ENCODE data around the gene NCAM1.

DNA sequence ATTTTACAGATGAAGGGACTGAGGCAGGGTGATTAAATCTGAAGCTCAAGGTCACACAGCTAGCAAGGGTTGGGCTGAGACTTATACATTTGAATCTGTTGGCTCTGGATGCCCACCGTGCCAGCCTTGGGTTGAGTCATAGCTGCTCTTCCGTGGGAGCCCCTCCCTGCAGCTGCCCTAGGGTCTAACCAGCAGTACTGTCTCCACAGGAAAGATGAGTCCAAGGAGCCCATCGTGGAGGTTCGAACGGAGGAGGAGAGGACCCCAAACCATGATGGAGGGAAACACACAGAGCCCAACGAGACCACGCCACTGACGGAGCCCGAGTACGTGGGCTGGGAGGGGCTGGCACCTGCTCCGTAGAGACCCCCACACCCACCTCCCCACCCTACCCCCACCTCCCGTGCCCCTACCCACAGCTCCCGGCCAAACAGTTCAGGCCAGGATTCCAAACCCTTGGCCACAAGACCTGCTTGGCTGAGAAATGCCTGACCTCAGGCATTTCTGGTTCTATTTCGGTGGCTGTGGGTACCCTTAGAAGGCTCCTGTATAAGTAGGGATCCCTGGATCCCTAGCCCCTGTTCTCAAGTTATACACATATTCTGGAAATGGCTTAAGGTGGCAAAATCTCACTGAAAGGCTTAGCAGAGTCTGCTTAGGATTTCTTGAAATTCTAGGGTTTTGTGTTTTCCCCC is 310.5 kb downstream of the NCAM1 start:
- no peak for TF ChIP-seq ZNF384 (IDR thresholded peaks at IDR 0.05)
- TF ChIP-seq, protein P1, sequence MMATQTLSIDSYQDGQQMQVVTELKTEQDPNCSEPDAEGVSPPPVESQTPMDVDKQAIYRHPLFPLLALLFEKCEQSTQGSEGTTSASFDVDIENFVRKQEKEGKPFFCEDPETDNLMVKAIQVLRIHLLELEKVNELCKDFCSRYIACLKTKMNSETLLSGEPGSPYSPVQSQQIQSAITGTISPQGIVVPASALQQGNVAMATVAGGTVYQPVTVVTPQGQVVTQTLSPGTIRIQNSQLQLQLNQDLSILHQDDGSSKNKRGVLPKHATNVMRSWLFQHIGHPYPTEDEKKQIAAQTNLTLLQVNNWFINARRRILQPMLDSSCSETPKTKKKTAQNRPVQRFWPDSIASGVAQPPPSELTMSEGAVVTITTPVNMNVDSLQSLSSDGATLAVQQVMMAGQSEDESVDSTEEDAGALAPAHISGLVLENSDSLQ (IDR thresholded peaks at IDR 0.05) = no peak
- TF ChIP-seq ARNT (IDR thresholded peaks at IDR 0.05) = no peak
- no peak for TF ChIP-seq FOXK2 (IDR thresholded peaks at IDR 0.05)
- no peak for TF ChIP-seq ELF4 (IDR thresholded peaks at IDR 0.05)
- no peak for TF ChIP-seq BHLHE40 (IDR thresholded peaks at IDR 0.05; ENCODE audit: borderline replicate concordance)
- TF ChIP-seq FOXA1 (IDR thresholded peaks at IDR 0.05) = no peak
- TF ChIP-seq FOXM1 (IDR thresholded peaks at IDR 0.05; ENCODE audit: borderline replicate concordance) = no peak
- TF ChIP-seq LEF1 (IDR thresholded peaks at IDR 0.05; ENCODE audit: borderline replicate concordance) = no peak
